ENCODE results near the gene TMEM179B. TPM values are rescaled to one million over a fixed set of nuclear protein-coding genes. Genes with fewer than 3 reads are reported as not detected.

The TMEM179B gene
- total RNA-seq, 2 donors from 2014 or later = 46.7 to 54.5 TPM

DNA sequence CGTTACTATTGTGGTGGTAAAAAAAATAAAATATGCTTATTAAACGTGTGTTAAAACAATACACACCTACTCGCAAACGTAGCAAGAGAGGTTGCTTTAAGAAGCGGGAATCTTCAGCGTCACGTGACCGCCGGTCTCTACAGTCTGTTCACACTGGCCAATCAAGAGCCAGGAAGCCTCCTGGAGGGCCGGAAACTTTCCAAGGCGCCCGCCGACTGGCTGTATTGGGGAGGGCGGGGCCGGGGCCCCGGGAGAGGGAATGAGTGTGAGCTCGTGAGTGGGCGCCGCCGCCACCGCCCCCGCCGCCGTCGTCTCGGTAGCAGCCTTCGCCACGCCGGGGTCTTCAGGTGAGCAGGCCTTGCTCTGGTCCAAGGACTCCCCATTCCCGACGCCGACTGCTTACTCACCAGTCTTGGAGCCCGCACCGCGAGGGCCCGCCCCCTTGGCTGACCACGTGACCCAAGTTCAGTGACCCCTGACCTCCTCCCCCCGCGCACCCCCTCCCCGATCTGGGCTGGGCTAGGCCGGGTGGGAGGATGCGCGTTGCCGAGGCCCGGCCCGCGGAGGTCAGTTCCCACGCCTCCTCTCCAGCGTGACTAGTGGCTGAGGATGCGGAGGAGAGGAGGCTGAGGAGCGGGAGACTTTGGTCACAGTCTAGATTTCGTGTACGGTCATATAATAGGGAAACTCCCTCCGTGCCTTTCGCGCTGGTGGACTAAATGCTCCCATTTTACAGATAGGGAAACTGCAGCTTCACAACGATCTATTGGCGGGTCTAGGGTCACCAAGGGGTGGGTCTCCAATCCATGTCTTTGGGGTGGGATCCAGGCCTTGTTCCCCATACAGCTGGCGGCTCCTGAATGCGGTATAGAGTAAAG is 15.8 kb upstream of the TMEM179B start, which contains the start of gene TAF6L:
TAF6L (plus strand) TSS at position 253 of the 878 bp plus-strand sequence. CDS start 4,388 bp downstream, outside the sequence.
- no peaks in the 10 kb centered on the region for H3K36me3 ChIP-seq
- peak within 1 kb of the TSS; percentile 64 for H3K4me3 ChIP-seq
- no peaks in the 10 kb centered on the region for H3K27me3 ChIP-seq
- peak within 1 kb of the TSS; percentile 70 to 73 for H3K9ac ChIP-seq (ENCODE audit: low read depth in 2 of 2, low read length in 2 of 2)
- H3K27ac ChIP-seq = peak within 1 kb of the TSS; percentile 92
- peaks cover 9% of the 10 kb centered on the region for H3K4me1 ChIP-seq
- peak; percentile 99 for DNase-seq
- intact Hi-C loops (cut with DNase I) = no loop called here
- TF ChIP-seq, protein P1, sequence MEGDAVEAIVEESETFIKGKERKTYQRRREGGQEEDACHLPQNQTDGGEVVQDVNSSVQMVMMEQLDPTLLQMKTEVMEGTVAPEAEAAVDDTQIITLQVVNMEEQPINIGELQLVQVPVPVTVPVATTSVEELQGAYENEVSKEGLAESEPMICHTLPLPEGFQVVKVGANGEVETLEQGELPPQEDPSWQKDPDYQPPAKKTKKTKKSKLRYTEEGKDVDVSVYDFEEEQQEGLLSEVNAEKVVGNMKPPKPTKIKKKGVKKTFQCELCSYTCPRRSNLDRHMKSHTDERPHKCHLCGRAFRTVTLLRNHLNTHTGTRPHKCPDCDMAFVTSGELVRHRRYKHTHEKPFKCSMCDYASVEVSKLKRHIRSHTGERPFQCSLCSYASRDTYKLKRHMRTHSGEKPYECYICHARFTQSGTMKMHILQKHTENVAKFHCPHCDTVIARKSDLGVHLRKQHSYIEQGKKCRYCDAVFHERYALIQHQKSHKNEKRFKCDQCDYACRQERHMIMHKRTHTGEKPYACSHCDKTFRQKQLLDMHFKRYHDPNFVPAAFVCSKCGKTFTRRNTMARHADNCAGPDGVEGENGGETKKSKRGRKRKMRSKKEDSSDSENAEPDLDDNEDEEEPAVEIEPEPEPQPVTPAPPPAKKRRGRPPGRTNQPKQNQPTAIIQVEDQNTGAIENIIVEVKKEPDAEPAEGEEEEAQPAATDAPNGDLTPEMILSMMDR (IDR thresholded peaks at IDR 0.05) = no peak
- no peaks in the 10 kb centered on the region for H3K9me3 ChIP-seq

DNA sequence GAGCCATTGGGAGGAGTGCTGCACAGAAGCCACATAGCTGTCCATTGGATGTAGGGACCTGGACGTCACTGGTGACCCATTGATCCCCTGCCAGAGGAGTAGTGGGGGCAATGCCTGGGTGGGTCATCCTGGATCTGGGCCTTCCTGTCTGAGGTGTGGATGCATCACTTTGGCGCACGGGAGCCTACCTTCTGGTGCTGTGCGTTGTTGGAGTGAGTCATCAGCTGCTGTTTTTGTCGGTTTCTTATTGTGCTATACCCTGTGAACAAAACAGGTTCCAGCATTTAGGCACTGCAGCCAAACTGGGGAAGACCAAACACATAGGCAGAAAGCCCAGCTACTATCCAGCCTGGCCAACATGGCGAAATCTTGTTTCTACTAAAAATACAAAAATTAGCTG is 12.8 kb upstream of the TMEM179B start:
- Histone ChIP-seq H3K27me3 (no peaks in the 10 kb centered on the region), H3K36me3 (peaks cover 5% of the 10 kb centered on the region), H3K9ac (ENCODE audit: low read depth in 2 of 2, low read length in 2 of 2) (no peak overlapping the region), H3K27ac (no peak overlapping the region), H3K4me1 (peaks cover 9% of the 10 kb centered on the region), H3K9me3 (no peaks in the 10 kb centered on the region), H3K4me3 (no peak overlapping the region)
- TF ChIP-seq, protein P1 (IDR thresholded peaks at IDR 0.05) = no peak
- DNase-seq = no peak
- intact Hi-C loops (cut with DNase I) = no loop called here

DNA sequence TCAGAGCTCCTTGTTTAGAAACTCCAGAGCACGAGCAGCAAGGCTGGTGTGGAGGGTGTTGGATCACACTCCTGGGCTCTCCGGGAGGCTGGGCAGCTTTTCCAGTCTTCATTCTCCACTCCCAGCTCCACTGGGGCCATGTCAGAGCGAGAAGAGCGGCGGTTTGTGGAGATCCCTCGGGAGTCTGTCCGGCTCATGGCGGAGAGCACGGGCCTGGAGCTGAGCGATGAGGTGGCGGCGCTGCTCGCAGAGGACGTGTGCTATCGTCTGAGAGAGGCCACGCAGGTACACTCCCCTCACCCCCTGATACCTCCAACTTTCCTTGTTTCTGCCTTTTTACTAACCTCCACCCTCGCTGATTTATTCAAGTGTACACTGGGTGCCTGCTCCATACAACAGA is 11.6 kb upstream of the TMEM179B start:
- H3K4me3 ChIP-seq = no peak overlapping the region
- H3K27ac ChIP-seq = no peak overlapping the region
- H3K27me3 ChIP-seq = no peaks in the 10 kb centered on the region
- peaks cover 8% of the 10 kb centered on the region for H3K36me3 ChIP-seq
- intact Hi-C loops (cut with DNase I) = no loop called here
- H3K9ac ChIP-seq (ENCODE audit: low read depth in 2 of 2, low read length in 2 of 2) = no peak overlapping the region
- H3K4me1 ChIP-seq = peaks cover 6% of the 10 kb centered on the region
- DNase-seq = no peak
- TF ChIP-seq, protein P1 (IDR thresholded peaks at IDR 0.05) = no peak
- H3K9me3 ChIP-seq = no peaks in the 10 kb centered on the region

DNA sequence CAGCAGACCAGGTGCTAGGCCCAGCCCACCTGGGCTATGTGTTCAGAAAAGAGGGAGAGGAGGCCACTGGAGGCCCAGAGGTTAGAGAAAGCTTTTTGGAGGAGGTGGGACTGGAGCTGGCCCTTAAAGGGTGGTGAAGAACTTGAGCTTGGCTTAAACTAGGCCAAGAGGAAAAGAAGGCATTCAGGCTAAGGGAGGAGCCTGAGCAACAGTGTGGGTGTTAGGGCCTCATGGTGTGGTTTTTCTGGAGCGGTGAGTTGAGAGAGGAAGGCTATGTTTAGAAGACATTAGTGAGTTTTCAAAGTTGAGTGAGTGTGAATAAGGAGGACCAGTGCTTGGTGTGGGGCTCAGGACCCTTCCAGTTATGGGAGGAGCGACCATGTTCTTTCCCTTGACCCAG is 9.8 kb upstream of the TMEM179B start:
- Histone ChIP-seq H3K27ac (no peak overlapping the region), H3K9me3 (no peaks in the 10 kb centered on the region), H3K9ac (ENCODE audit: low read depth in 2 of 2, low read length in 2 of 2) (peak overlapping the region in 1 of 2 donors; percentile 12), H3K4me3 (no peak overlapping the region), H3K4me1 (no peaks in the 10 kb centered on the region), H3K27me3 (no peaks in the 10 kb centered on the region), H3K36me3 (peaks cover 8% of the 10 kb centered on the region)
- DNase-seq = no peak
- TF ChIP-seq, protein P1 (IDR thresholded peaks at IDR 0.05) = no peak
- intact Hi-C loops (cut with DNase I) = no loop called here

DNA sequence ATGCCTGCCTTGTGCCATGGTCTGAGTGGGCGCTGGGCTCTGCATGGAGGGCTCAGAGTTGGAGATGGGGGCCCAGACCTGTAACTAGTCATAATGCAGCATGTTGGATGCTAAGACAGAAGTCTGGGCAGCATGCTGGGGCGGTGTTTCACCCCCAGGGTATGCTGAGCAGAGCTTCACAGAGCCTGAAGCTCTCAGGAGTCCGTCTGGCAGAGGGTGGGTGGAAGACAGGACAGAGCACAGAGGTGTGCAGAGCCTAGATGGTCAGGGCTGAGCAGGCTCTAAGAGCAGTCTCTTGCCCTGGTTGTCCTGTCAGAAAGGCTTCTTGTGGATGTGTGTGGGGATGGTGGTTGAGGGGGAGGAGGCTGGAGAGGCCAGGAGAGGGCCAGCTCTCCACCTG is 8.8 kb upstream of the TMEM179B start:
- Histone ChIP-seq H3K9me3 (no peaks in the 10 kb centered on the region), H3K27me3 (no peaks in the 10 kb centered on the region), H3K4me3 (no peak overlapping the region), H3K36me3 (peaks cover 8% of the 10 kb centered on the region), H3K4me1 (no peaks in the 10 kb centered on the region), H3K9ac (ENCODE audit: low read depth in 2 of 2, low read length in 2 of 2) (no peak overlapping the region), H3K27ac (no peak overlapping the region)
- no peak for DNase-seq
- intact Hi-C loops (cut with DNase I) = no loop called here
- TF ChIP-seq, protein P1 (IDR thresholded peaks at IDR 0.05) = no peak
